GM23338 (cell line): Measurements from ENCODE around the gene CNOT1. TPM values are rescaled to one million over a fixed set of nuclear protein-coding genes. Genes with fewer than 3 reads are reported as not detected.

Experiments
- ATAC-seq: fragments of 200-7000 bp; cut with Tn5 transposase; 3 replicates; pipeline ENCODE4 v1.9.1; 2020
- DNase-seq: peaks from one replicate; pipeline ENCODE4 v3.0.0-alpha.2; 2015; ENCODE audit warnings: low spot score
- H2AFZ ChIP-seq: fragments of 200-600 bp; sonication (generic); 2 replicates; pipeline ENCODE4 v1.8.0; 2016; ENCODE audit warnings: antibody characterized with exemption, mild to moderate bottlenecking, moderate library complexity
- H3F3A ChIP-seq: fragments of 200-600 bp; sonication (generic); replicated peaks from 2 replicates; pipeline ENCODE4 v1.8.0; 2017; ENCODE audit warnings: antibody characterized with exemption, mixed run types, low read depth
- H3K27ac ChIP-seq: fragments of 200-600 bp; sonication (generic); 2 replicates; pipeline ENCODE4 v1.6.1; 2016; ENCODE audit warnings: low read depth
- H3K27me3 ChIP-seq: fragments of 200-600 bp; sonication (generic); 2 replicates; pipeline ENCODE4 v1.8.0; 2016; ENCODE audit warnings: mild to moderate bottlenecking, mixed run types, moderate library complexity; ENCODE audit not compliant: insufficient read depth
- H3K36me3 ChIP-seq: fragments of 200-600 bp; sonication (generic); 2 replicates; pipeline ENCODE4 v1.8.0; 2016; ENCODE audit warnings: mild to moderate bottlenecking; ENCODE audit not compliant: insufficient read depth
- H3K4me1 ChIP-seq: fragments of 200-600 bp; sonication (generic); 2 replicates; pipeline ENCODE4 v1.8.0; 2016; ENCODE audit warnings: mild to moderate bottlenecking, moderate library complexity; ENCODE audit not compliant: insufficient read depth
- H3K4me2 ChIP-seq: fragments of 200-600 bp; sonication (generic); 2 replicates; pipeline ENCODE4 v1.7.1; 2017; ENCODE audit warnings: mixed run types
- H3K4me3 ChIP-seq: fragments of 200-600 bp; sonication (generic); 2 replicates; pipeline ENCODE4 v1.6.1; 2016; ENCODE audit warnings: mixed run types
- H3K79me2 ChIP-seq: fragments of 200-600 bp; sonication (generic); replicated peaks from 2 replicates; pipeline ENCODE4 v1.8.0; 2017; ENCODE audit warnings: mild to moderate bottlenecking; ENCODE audit not compliant: insufficient read depth
- H3K9me2 ChIP-seq: fragments of 200-600 bp; sonication (generic); 2 replicates; pipeline ENCODE4 v1.8.0; 2017; ENCODE audit not compliant: insufficient read depth
- H4K20me1 ChIP-seq: fragments of 200-600 bp; sonication (generic); replicated peaks from 2 replicates; pipeline ENCODE4 v1.8.0; 2017; ENCODE audit warnings: mild to moderate bottlenecking; ENCODE audit not compliant: insufficient read depth
- H3K27ac Mint-ChIP-seq: 2 replicates; pipeline ENCODE4 v1.8.0; 2020; ENCODE audit warnings: inconsistent platforms, mild to moderate bottlenecking, moderate library complexity, mixed read lengths
- H3K27me3 Mint-ChIP-seq: 3 replicates; pipeline ENCODE4 v1.8.0; 2022; ENCODE audit warnings: low read depth, mild to moderate bottlenecking, moderate library complexity, mixed read lengths, inconsistent platforms; ENCODE audit not compliant: insufficient read depth, poor library complexity
- H3K36me3 Mint-ChIP-seq: 3 replicates; pipeline ENCODE4 v1.8.0; 2021; ENCODE audit warnings: low read depth, mild to moderate bottlenecking, inconsistent platforms, moderate library complexity, mixed read lengths
- H3K4me1 Mint-ChIP-seq: 3 replicates; pipeline ENCODE4 v1.8.0; 2020; ENCODE audit warnings: mild to moderate bottlenecking, inconsistent platforms, mixed read lengths
- H3K4me3 Mint-ChIP-seq: 3 replicates; pipeline ENCODE4 v1.8.0; 2021; ENCODE audit warnings: moderate library complexity, mild to moderate bottlenecking, inconsistent platforms, mixed read lengths
- H3K9me3 Mint-ChIP-seq: 3 replicates; pipeline ENCODE4 v1.8.0; 2020; ENCODE audit warnings: moderate library complexity, mild to moderate bottlenecking, inconsistent platforms, mixed read lengths
- CREB1 ChIP-seq: fragments of 250-450 bp; sonication (Bioruptor Pico); IDR thresholded peaks from 2 replicates; pipeline ENCODE4 v1.5.0; 2020; ENCODE audit warnings: low read depth, mild to moderate bottlenecking, moderate library complexity
- CTCF ChIP-seq, 2 experiments: fragments of 200-600 bp in 1 of 2; sonication (generic) in 1 of 2; conservative IDR thresholded peaks; 2 replicates each; pipeline versions ENCODE4 v1.5.1 to v1.6.1; 2016 to 2017; ENCODE audit warnings: antibody characterized with exemption in 2 of 2, low read depth in 2 of 2, mild to moderate bottlenecking in 2 of 2, moderate library complexity in 1 of 2
- EZH2 ChIP-seq: fragments of 200-600 bp; sonication (generic); IDR thresholded peaks from one replicate; pipeline ENCODE4 v1.8.0; 2017; ENCODE audit warnings: antibody characterized with exemption, mild to moderate bottlenecking, low read depth; ENCODE audit not compliant: unreplicated experiment
- EZH2phosphoT487 ChIP-seq: fragments of 200-600 bp; sonication (generic); IDR thresholded peaks from one replicate; pipeline ENCODE4 v1.8.1; 2018; ENCODE audit warnings: antibody characterized with exemption; ENCODE audit not compliant: unreplicated experiment
- JUNB ChIP-seq: IDR thresholded peaks from one replicate; pipeline ENCODE4 v1.6.1; 2016; ENCODE audit warnings: antibody characterized with exemption; ENCODE audit not compliant: unreplicated experiment
- NANOG ChIP-seq: IDR thresholded peaks from 2 replicates; pipeline ENCODE4 v1.6.1; 2016; ENCODE audit warnings: antibody characterized with exemption, borderline replicate concordance
- POLR2AphosphoS5 ChIP-seq: IDR thresholded peaks from 2 replicates; pipeline ENCODE4 v1.6.1; 2016; ENCODE audit warnings: antibody characterized with exemption, low read depth
- STAT1 ChIP-seq: IDR thresholded peaks from one replicate; pipeline ENCODE4 v1.6.1; 2016; ENCODE audit warnings: antibody characterized with exemption; ENCODE audit not compliant: unreplicated experiment
- ZNF114 ChIP-seq: fragments of 250-450 bp; sonication (Bioruptor Pico); IDR thresholded peaks from 2 replicates; pipeline ENCODE4 v1.5.0; 2020; ENCODE audit warnings: mild to moderate bottlenecking, moderate library complexity
- ZNF331 ChIP-seq: fragments of 250-450 bp; sonication (Bioruptor Pico); IDR thresholded peaks from 2 replicates; pipeline ENCODE4 v1.5.0; 2020; ENCODE audit warnings: low read depth, mild to moderate bottlenecking, moderate library complexity
- polyA plus RNA-seq: library from polyadenylated mRNA; unstranded; fragments of >200 nt; fragmentation: Nextera tagmentation; extraction: Ambion mirVana; gene quantifications from 2 replicates; pipeline ENCODE4 v1.2.1, GENCODE V29; 2016
- total RNA-seq: library from RNA; depleted of rRNA; stranded (reverse); fragments of >200 nt; shearing (Covaris generic); gene quantifications from 2 replicates; pipeline ENCODE4 v1.2.3, GENCODE V29; 2014
- TF ChIP-seq, protein P1 (sequence below): fragments of 250-450 bp; sonication (Bioruptor Pico); IDR thresholded peaks from 2 replicates; pipeline ENCODE4 v1.5.0; 2020; ENCODE audit warnings: mild to moderate bottlenecking, moderate library complexity
- TF ChIP-seq, protein P2 (sequence below): IDR thresholded peaks from 2 replicates; pipeline ENCODE4 v1.6.1; 2016; ENCODE audit warnings: antibody characterized with exemption

The CNOT1 gene
- total and polyA plus RNA-seq, 2 experiments from 2014 or later = 59.2 to 298 TPM

DNA sequence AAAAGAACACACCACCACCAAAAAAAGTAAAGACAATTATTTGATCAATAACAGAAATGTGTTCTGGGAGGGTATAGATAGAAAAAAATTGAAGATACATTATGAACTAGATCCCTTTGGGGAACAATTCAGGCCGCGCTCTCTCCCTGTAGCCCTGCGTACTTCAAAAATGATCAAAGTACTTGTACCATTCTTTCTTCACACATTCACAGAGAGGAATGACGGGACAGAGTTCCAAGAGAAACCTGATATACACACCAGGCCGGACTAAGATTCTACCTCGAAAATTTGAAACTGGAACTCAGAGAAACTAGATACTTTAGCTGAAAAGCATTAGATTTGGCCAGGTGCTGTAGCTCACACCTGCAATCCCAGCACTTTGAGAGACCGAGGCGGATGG is 50.0 kb downstream of the CNOT1 start:
- Histone ChIP-seq H3K4me2 (no peak overlapping the region), H3F3A (0 out of 2 replicates have a peak, but pooled peaks cover 3% of the 10 kb centered on the region), H3K27ac (no peak overlapping the region), H2AFZ (no peak overlapping the region), H4K20me1 (peaks cover 7% of the 10 kb centered on the region; the same call in 1 of the 2 replicates), H3K36me3 (peaks cover 93% of the 10 kb centered on the region), H3K9me2 (no peaks in the 10 kb centered on the region), H3K79me2 (peaks cover 11% of the 10 kb centered on the region), H3K27me3 (no peaks in the 10 kb centered on the region), H3K4me1 (no peaks in the 10 kb centered on the region), H3K4me3 (no peak overlapping the region)
- Mint-ChIP-seq H3K9me3 (no peaks in the 10 kb centered on the region), H3K4me3 (no peak overlapping the region), H3K36me3 (peaks cover 95% of the 10 kb centered on the region), H3K4me1 (no peaks in the 10 kb centered on the region), H3K27ac (no peak overlapping the region), H3K27me3 (no peaks in the 10 kb centered on the region)
- no peak for DNase-seq
- ATAC-seq = no peak
- TF ChIP-seq EZH2 (no peak), POLR2AphosphoS5 (no peak), EZH2phosphoT487 (no peak)
- TF ChIP-seq, protein P1, sequence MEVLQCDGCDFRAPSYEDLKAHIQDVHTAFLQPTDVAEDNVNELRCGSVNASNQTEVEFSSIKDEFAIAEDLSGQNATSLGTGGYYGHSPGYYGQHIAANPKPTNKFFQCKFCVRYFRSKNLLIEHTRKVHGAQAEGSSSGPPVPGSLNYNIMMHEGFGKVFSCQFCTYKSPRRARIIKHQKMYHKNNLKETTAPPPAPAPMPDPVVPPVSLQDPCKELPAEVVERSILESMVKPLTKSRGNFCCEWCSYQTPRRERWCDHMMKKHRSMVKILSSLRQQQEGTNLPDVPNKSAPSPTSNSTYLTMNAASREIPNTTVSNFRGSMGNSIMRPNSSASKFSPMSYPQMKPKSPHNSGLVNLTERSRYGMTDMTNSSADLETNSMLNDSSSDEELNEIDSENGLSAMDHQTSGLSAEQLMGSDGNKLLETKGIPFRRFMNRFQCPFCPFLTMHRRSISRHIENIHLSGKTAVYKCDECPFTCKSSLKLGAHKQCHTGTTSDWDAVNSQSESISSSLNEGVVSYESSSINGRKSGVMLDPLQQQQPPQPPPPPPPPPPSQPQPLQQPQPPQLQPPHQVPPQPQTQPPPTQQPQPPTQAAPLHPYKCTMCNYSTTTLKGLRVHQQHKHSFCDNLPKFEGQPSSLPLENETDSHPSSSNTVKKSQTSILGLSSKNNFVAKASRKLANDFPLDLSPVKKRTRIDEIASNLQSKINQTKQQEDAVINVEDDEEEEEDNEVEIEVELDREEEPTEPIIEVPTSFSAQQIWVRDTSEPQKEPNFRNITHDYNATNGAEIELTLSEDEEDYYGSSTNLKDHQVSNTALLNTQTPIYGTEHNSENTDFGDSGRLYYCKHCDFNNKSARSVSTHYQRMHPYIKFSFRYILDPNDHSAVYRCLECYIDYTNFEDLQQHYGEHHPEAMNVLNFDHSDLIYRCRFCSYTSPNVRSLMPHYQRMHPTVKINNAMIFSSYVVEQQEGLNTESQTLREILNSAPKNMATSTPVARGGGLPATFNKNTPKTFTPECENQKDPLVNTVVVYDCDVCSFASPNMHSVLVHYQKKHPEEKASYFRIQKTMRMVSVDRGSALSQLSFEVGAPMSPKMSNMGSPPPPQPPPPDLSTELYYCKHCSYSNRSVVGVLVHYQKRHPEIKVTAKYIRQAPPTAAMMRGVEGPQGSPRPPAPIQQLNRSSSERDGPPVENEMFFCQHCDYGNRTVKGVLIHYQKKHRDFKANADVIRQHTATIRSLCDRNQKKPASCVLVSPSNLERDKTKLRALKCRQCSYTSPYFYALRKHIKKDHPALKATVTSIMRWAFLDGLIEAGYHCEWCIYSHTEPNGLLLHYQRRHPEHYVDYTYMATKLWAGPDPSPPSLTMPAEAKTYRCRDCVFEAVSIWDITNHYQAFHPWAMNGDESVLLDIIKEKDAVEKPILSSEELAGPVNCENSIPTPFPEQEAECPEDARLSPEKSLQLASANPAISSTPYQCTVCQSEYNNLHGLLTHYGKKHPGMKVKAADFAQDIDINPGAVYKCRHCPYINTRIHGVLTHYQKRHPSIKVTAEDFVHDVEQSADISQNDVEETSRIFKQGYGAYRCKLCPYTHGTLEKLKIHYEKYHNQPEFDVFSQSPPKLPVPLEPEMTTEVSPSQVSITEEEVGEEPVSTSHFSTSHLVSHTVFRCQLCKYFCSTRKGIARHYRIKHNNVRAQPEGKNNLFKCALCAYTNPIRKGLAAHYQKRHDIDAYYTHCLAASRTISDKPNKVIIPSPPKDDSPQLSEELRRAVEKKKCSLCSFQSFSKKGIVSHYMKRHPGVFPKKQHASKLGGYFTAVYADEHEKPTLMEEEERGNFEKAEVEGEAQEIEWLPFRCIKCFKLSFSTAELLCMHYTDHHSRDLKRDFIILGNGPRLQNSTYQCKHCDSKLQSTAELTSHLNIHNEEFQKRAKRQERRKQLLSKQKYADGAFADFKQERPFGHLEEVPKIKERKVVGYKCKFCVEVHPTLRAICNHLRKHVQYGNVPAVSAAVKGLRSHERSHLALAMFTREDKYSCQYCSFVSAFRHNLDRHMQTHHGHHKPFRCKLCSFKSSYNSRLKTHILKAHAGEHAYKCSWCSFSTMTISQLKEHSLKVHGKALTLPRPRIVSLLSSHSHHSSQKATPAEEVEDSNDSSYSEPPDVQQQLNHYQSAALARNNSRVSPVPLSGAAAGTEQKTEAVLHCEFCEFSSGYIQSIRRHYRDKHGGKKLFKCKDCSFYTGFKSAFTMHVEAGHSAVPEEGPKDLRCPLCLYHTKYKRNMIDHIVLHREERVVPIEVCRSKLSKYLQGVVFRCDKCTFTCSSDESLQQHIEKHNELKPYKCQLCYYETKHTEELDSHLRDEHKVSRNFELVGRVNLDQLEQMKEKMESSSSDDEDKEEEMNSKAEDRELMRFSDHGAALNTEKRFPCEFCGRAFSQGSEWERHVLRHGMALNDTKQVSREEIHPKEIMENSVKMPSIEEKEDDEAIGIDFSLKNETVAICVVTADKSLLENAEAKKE (CRISPR knock-in tag) = no peak

- no peaks in the 10 kb centered on the region for H3K27me3 Mint-ChIP-seq
- ATAC-seq (no peak), DNase-seq (no peak)
- no peak overlapping the region for H3K27ac ChIP-seq
- H3K36me3 ChIP-seq = peaks cover 95% of the 10 kb centered on the region
- no peak overlapping the region for H3K4me2 ChIP-seq
- H3K4me1 ChIP-seq = no peaks in the 10 kb centered on the region
- H3K27me3 ChIP-seq = no peaks in the 10 kb centered on the region
- H3K9me3 Mint-ChIP-seq = no peaks in the 10 kb centered on the region
- H3K27ac Mint-ChIP-seq = no peak overlapping the region
- no peaks in the 10 kb centered on the region for H3K9me2 ChIP-seq
- 0 out of 2 replicates have a peak, but pooled peaks cover 3% of the 10 kb centered on the region for H3F3A ChIP-seq
- H3K4me3 Mint-ChIP-seq = no peak overlapping the region
- H3K4me1 Mint-ChIP-seq = no peaks in the 10 kb centered on the region
- H3K4me3 ChIP-seq = no peak overlapping the region
- H3K79me2 ChIP-seq = peaks cover 8% of the 10 kb centered on the region
- H4K20me1 ChIP-seq = peaks cover 7% of the 10 kb centered on the region; the same call in 1 of the 2 replicates
- H3K36me3 Mint-ChIP-seq = peaks cover 97% of the 10 kb centered on the region
- no peak overlapping the region for H2AFZ ChIP-seq
- no peak for TF ChIP-seq NANOG
- TF ChIP-seq ZNF114 (CRISPR knock-in tag) = no peak
- TF ChIP-seq, protein P2, sequence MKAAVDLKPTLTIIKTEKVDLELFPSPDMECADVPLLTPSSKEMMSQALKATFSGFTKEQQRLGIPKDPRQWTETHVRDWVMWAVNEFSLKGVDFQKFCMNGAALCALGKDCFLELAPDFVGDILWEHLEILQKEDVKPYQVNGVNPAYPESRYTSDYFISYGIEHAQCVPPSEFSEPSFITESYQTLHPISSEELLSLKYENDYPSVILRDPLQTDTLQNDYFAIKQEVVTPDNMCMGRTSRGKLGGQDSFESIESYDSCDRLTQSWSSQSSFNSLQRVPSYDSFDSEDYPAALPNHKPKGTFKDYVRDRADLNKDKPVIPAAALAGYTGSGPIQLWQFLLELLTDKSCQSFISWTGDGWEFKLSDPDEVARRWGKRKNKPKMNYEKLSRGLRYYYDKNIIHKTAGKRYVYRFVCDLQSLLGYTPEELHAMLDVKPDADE = no peak
- TF ChIP-seq CREB1 (CRISPR knock-in tag) = no peak
- no peak for TF ChIP-seq JUNB
- no peak for TF ChIP-seq POLR2AphosphoS5
- TF ChIP-seq CTCF (conservative IDR thresholded peaks at IDR 0.05; ENCODE audit: low read depth in 2 of 2) = no peak
- no peak for TF ChIP-seq ZNF331 (CRISPR knock-in tag)
- no peak for TF ChIP-seq STAT1
Observed at GRCh38 chr16:58578642-58579041, 51.0 kb downstream of the CNOT1 start.
